Thyroid gland (tissue), 4 donors: ENCODE data around the gene DENND1A.

Source experiments
- CTCF ChIP-seq, 6 experiments: fragments of 200-600 bp in 3 of 6; fragments of 450-650 bp in 3 of 6; sonication (generic) in 3 of 6; IDR thresholded peaks; one replicate each; pipeline ENCODE4 v1.5.1; 2016 to 2019; ENCODE audit warnings: antibody characterized with exemption in 6 of 6, mild to moderate bottlenecking in 2 of 6, inconsistent platforms in 1 of 6, moderate library complexity in 1 of 6
- POLR2A ChIP-seq, 2 donors: fragments of 450-650 bp; IDR thresholded peaks; one replicate each; pipeline ENCODE4 v1.6.1; 2017; ENCODE audit warnings: antibody characterized with exemption in 2 of 2, mild to moderate bottlenecking in 2 of 2, moderate library complexity in 1 of 2

GRCh38 chr9:123712399-123712798 is 217.5 kb downstream of the DENND1A start:
- TF ChIP-seq POLR2A (IDR thresholded peaks at IDR 0.05) = no peak
- no peak for TF ChIP-seq CTCF (IDR thresholded peaks at IDR 0.05)
